ENCODE measurements around the gene ELMOD3.

GRCh38 chr2:85369500-85369899 is 14.9 kb downstream of the ELMOD3 start:
- TF ChIP-seq, protein P1, sequence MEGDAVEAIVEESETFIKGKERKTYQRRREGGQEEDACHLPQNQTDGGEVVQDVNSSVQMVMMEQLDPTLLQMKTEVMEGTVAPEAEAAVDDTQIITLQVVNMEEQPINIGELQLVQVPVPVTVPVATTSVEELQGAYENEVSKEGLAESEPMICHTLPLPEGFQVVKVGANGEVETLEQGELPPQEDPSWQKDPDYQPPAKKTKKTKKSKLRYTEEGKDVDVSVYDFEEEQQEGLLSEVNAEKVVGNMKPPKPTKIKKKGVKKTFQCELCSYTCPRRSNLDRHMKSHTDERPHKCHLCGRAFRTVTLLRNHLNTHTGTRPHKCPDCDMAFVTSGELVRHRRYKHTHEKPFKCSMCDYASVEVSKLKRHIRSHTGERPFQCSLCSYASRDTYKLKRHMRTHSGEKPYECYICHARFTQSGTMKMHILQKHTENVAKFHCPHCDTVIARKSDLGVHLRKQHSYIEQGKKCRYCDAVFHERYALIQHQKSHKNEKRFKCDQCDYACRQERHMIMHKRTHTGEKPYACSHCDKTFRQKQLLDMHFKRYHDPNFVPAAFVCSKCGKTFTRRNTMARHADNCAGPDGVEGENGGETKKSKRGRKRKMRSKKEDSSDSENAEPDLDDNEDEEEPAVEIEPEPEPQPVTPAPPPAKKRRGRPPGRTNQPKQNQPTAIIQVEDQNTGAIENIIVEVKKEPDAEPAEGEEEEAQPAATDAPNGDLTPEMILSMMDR (conservative IDR thresholded peaks at IDR 0.05), result no peak
- no peak for TF ChIP-seq ZFX (IDR thresholded peaks at IDR 0.05)
